ENCODE measurements around the gene FRY. TPM values are rescaled to one million over a fixed set of nuclear protein-coding genes. Genes with fewer than 3 reads are reported as not detected.

FRY gene
- total and polyA plus RNA-seq, 9 of the 15 experiments (the other 6 are each of a cell fraction or from before 2014, with no cell fraction given), result 0.03 to 0.31 (median 0.11) TPM; not detected in 3

- TF ChIP-seq AFF4 (CRISPR knock-in tag; IDR thresholded peaks at IDR 0.05), result no peak
Observed at GRCh38 chr13:32142956-32143375, 111.4 kb downstream of the FRY start (continued).

DNA sequence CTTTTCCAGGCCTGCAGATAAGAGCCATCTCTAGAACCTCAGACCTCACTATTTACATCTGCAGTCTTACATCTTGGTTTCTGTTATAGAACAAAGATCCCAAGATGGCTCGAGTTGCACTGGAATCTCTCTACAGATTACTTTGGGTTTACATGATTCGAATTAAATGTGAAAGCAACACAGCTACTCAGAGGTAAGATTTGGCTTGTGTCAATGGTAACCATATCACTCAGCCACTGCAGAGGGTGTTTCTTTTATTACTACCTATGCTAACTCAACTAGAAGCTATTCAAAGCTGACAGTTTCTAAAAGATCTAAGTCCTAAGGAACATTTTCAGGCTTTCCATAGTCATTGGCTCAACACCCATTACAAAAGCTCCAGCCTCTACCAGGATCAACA is 115.6 kb downstream of the FRY start:
- ATAC-seq (no peak), DNase-seq (ENCODE audit: extremely low read depth in 1 of 4, low spot score in 3 of 4) (no peak), FAIRE-seq (no peak)
- Histone ChIP-seq H3K9me3 (replicated peaks; ENCODE audit: control insufficient read depth, insufficient read depth, low read depth, low read length) (no peaks in the 10 kb centered on the region), H4K20me1 (replicated peaks; ENCODE audit: control insufficient read depth, insufficient read depth, low read length) (no peaks in the 10 kb centered on the region), H3K4me3 (no peak overlapping the region), H3K9ac (ENCODE audit: insufficient read depth in 1 of 2, low read depth in 2 of 2, low read length in 2 of 2) (no peak overlapping the region), H3K4me2 (ENCODE audit: insufficient read depth, low read length) (no peak overlapping the region), H3K27ac (ENCODE audit: extremely low read depth, low read depth, low read length) (no peak overlapping the region), H3K36me3 (ENCODE audit: control insufficient read depth, insufficient read depth, low read length) (no peaks in the 10 kb centered on the region), H3K9me1 (ENCODE audit: control insufficient read depth, insufficient read depth, low read length) (no peaks in the 10 kb centered on the region), H3K27me3 (ENCODE audit: control insufficient read depth in 2 of 2, insufficient read depth in 2 of 2, low read length in 2 of 2) (no peaks in the 10 kb centered on the region), H2AFZ (ENCODE audit: low read depth, low read length) (no peak overlapping the region), H3K79me2 (ENCODE audit: control insufficient read depth, insufficient read depth, low read length) (no peaks in the 10 kb centered on the region), H3K4me1 (replicated peaks in 1 of 2; ENCODE audit: control insufficient read depth in 2 of 2, insufficient read depth in 2 of 2, low read length in 2 of 2) (no peaks in the 10 kb centered on the region)
- TF ChIP-seq, protein P1, sequence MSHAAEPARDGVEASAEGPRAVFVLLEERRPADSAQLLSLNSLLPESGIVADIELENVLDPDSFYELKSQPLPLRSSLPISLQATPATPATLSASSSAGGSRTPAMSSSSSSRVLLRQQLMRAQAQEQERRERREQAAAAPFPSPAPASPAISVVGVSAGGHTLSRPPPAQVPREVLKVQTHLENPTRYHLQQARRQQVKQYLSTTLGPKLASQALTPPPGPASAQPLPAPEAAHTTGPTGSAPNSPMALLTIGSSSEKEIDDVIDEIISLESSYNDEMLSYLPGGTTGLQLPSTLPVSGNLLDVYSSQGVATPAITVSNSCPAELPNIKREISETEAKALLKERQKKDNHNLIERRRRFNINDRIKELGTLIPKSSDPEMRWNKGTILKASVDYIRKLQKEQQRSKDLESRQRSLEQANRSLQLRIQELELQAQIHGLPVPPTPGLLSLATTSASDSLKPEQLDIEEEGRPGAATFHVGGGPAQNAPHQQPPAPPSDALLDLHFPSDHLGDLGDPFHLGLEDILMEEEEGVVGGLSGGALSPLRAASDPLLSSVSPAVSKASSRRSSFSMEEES (CRISPR knock-in tag; IDR thresholded peaks at IDR 0.05), result no peak
- no peak for TF ChIP-seq ZKSCAN3 (CRISPR knock-in tag; IDR thresholded peaks at IDR 0.05)
- TF ChIP-seq, protein P2, sequence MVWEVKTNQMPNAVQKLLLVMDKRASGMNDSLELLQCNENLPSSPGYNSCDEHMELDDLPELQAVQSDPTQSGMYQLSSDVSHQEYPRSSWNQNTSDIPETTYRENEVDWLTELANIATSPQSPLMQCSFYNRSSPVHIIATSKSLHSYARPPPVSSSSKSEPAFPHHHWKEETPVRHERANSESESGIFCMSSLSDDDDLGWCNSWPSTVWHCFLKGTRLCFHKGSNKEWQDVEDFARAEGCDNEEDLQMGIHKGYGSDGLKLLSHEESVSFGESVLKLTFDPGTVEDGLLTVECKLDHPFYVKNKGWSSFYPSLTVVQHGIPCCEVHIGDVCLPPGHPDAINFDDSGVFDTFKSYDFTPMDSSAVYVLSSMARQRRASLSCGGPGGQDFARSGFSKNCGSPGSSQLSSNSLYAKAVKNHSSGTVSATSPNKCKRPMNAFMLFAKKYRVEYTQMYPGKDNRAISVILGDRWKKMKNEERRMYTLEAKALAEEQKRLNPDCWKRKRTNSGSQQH (CRISPR knock-in tag; IDR thresholded peaks at IDR 0.05), result no peak
- no peak for TF ChIP-seq HDAC2 (IDR thresholded peaks at IDR 0.05)
- TF ChIP-seq TCF15 (CRISPR knock-in tag; IDR thresholded peaks at IDR 0.05), result no peak
- no peak for TF ChIP-seq XRCC4 (IDR thresholded peaks at IDR 0.05; ENCODE audit: extremely low read depth, insufficient read depth, insufficient read length)
- ChIA-PET CTCF (ENCODE audit: low intra/inter-chr PET ratio) (no interaction called here), POLR2A (no interaction called here)
- BruUV-seq (replicated peaks), result no TSS peak
- WGBS (ENCODE audit: insufficient coverage, low coverage, missing lambda C conversion rate), result 4% methylated on average over 2 of the region's 2 CpGs
- intact Hi-C loops (cut with micrococcal nuclease), result no loop called here
- in situ Hi-C loops (cut with MboI), result no loop called here

Measured in K562 (cell line).